GM06990 (cell line): Measurements from ENCODE around the gene CCL27.

ENCODE experiments used
- DNase-seq: peaks from one replicate; pipeline ENCODE4 v3.0.0-alpha.2; 2011; ENCODE audit not compliant: insufficient read length; ENCODE audit errors: extremely low read depth
- H3K27me3 ChIP-seq: replicated peaks from 2 replicates; pipeline ENCODE4 v1.6.0; 2011; ENCODE audit warnings: low read length; ENCODE audit not compliant: control insufficient read depth, insufficient read depth
- H3K36me3 ChIP-seq: 2 replicates; pipeline ENCODE4 v1.5.1; 2011; ENCODE audit warnings: low read length; ENCODE audit not compliant: control insufficient read depth, insufficient read depth
- H3K4me3 ChIP-seq: replicated peaks from 2 replicates; pipeline ENCODE4 v1.5.1; 2011; ENCODE audit warnings: low read depth, mild to moderate bottlenecking, control low read depth, low read length
- CTCF ChIP-seq: IDR thresholded peaks from 2 replicates; pipeline ENCODE4 v1.5.1; 2011; ENCODE audit warnings: low read length, control low read depth, mild to moderate bottlenecking, inconsistent platforms; ENCODE audit not compliant: insufficient read depth, poor library complexity, severe bottlenecking

The CCL27 gene

GRCh38 chr9:34701769-34702736 lies 39.6 kb upstream of the CCL27 start:
- peaks cover 5% of the 10 kb centered on the region for H3K27me3 ChIP-seq
- H3K36me3 ChIP-seq: no peaks in the 10 kb centered on the region
- H3K4me3 ChIP-seq: peak overlapping the region; percentile 0; the same call in 1 of the 2 replicates
- peak; percentile 69 for DNase-seq
- TF ChIP-seq CTCF: peak; percentile 99

- peak; percentile 24 for DNase-seq
- H3K36me3 ChIP-seq: no peaks in the 10 kb centered on the region
- H3K4me3 ChIP-seq: peak overlapping the region; percentile 0
- peak; percentile 72 for TF ChIP-seq CTCF
- peaks cover 5% of the 10 kb centered on the region for H3K27me3 ChIP-seq
Observed at GRCh38 chr9:34701023-34701768, 38.7 kb upstream of the CCL27 start.

GRCh38 chr9:34694811-34695210 lies 32.4 kb upstream of the CCL27 start:
- peaks cover 2% of the 10 kb centered on the region; the same call in 1 of the 2 replicates for H3K27me3 ChIP-seq
- no peak for DNase-seq
- H3K36me3 ChIP-seq: no peaks in the 10 kb centered on the region
- H3K4me3 ChIP-seq: no peak overlapping the region
- TF ChIP-seq CTCF: no peak

GRCh38 chr9:34693560-34693959 lies 31.1 kb upstream of the CCL27 start:
- no peak for DNase-seq
- H3K4me3 ChIP-seq: no peak overlapping the region
- TF ChIP-seq CTCF: no peak
- no peaks in the 10 kb centered on the region for H3K27me3 ChIP-seq
- no peaks in the 10 kb centered on the region for H3K36me3 ChIP-seq

- Histone ChIP-seq H3K4me3 (no peak overlapping the region), H3K36me3 (no peaks in the 10 kb centered on the region), H3K27me3 (no peaks in the 10 kb centered on the region)
- no peak for DNase-seq
- no peak for TF ChIP-seq CTCF
Observed at GRCh38 chr9:34691936-34692315, 29.5 kb upstream of the CCL27 start.
